DMS79 (cell line): ENCODE measurements around the gene RASAL2.
"Not testable (repeated sequence)": the region's sequence is repeated elsewhere in the genome, so short reads cannot be mapped to it uniquely, and the experiment has no call there.

ENCODE experiments used
- DNase-seq: peaks from one replicate; lab custom pipeline; 2025; lab: John Stamatoyannopoulos, UW

Gene RASAL2

DNA sequence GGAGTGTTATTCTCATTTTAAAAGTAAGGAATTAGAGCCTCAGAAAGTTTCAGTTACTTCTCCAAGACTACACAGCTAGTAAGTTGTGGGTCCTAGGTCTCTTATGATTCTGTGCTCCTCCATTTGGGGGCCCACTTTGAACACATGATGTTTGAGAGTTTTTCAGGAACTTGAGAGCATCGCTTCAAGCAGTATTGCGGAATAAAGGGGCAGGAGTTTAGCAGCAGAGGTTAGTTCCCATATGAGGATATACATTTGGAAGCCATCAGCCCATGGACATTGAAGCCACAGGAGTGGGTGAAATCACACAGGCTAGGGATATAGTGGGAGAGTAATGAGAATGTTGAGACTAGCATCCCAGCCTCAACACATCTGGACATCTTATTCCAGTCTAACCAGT lies 143.2 kb downstream of the RASAL2 start:
- DNase-seq, result no peak

DNA sequence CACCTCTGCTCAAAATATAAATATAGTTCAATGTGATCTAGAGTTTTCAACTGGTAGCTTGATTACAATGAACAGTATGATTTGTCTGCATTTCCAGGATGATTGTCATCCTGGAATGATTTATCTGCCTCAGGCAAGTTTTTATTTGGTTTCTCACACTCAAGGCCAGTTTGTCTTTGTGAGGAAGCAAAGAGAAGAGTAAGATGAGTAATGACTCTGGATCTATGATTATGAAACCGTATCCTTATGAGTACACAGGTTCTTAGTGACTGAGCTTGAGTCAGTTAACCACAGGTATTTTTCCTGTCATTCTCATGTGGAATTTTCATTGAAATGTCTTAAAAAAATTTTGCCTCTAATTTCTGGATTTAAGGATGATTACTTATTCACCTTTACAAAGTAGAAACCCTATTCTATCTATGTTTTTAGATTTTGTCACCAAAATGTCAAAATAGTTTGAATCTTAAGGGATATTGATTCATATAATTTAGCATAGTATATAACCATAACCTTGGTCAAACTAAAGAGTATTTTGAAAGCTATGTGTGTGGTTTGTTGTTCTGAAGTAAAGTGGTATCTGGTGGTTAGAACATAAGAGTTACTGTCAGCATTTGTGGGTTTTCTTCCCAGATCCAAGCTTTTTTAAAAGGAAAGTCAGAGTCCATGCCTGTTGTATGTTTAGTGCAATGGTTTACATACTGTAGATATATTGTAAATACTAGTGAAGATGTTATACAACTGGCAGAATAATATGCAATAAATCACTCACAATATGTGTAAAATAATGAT lies 145.0 kb downstream of the RASAL2 start:
- DNase-seq, result no peak

DNA sequence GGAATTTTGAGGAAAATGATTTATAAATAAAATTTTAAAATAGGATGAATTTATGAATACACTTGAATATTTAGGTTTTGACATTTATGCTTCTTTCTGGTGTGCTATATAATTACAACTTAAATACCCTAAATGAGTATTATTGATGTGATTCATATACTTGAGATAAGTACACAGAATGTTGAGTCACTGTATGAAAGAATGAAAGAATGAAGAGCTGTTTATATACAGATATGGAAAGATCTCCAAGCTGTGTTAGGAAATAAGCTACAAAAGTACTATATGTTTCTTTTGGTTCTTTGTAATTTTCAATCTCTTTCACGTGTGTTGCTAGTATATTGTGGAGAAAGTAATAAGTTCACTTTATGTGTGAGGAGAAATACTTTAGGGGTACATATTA lies 147.2 kb downstream of the RASAL2 start:
- no peak for DNase-seq

DNA sequence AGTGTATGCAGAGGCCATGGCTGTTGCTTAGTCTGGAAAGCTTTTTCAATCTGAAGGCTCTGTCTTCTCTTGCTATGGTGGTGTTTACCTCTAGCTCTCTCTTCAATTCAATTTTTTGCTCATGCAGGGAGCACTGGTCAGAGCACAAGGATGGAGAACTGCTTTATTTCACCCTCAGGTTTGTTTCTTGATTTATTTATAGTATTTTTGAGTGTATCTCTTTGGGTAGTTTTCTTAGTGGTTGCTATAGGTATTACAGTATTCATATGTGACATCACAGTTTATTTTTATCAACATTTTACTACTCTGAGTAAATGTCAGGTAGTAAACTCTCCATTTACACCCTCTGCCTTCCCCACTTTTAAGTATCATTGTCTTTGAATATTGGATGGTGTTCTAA lies 147.9 kb downstream of the RASAL2 start:
- no peak for DNase-seq

DNA sequence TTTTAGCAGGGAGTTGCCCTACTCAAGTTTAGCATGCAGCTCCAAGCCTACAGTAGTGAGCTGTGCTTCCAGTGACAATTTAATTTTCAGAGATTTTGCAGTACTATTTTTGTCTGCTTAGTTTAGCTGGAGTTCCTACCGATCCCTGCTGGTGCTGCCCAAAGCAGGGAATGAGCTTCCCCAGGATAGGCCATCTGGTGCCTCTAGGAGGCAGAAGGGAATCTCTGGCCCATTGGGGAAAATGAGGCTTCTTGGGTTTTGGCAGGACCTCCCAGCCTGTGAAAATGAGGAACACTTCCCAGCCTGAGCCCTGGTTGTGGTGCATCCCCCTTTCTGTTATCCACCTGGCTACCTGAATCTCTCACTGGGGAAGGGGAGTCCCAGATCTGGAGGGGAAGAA lies 149.2 kb downstream of the RASAL2 start:
- DNase-seq, result no peak

DNA sequence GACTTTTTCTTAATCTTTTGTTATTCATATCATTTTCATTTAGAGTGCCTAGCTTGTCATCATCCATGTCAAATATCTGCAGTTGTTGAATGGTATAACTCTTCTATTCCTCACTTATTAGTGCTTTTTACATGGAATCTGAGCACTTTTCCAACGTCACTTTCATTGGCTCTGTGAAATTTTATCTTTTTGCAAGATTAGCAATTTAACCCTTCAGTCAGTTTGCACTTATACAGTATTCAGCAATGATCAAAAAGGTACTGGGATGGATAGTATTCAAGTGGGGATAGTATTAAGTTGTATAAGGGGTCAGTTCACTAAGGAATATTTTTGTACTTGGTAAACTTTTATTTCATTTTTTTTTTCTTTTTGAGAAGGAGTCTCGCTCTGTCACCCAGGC lies 150.0 kb downstream of the RASAL2 start:
- DNase-seq, result no peak

DNA sequence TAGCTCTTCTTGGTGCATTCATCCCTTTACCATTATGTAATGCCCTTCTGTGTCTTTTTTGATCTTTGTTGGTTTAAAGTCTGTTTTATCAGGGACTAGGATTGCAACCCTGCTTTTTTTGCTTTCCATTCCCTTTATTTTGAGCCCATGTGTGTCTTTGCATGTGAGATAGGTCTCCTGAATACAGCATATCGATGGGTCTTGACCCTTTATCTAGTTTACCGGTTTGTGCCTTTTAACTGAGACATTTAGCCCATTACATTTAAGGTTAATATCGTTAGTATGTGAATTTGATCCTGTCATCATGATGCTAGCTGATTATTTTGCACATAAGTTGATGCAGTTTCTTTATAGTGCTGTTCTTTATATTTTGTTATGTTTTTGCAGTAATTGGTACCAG lies 154.4 kb downstream of the RASAL2 start:
- not testable (repeated sequence) for DNase-seq

DNA sequence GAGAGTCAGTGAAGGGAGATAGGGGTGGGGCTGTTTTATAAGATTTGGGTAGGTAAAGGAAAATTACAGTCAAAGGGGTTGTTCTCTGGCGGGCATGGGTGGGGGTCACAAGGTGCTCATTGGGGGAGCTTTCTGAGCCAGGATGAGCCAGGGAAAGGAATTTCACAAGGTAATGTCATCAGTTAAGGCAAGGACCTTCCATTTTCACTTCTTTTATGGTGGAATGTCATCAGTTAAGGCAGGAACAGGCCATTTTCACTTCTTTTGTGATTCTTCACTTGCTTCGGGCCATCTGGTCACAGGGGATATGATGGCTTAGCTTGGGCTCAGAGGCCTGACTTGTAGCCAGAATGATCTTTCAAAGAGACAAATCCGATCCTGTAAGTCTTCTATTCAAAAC lies 159.7 kb downstream of the RASAL2 start:
- not testable (repeated sequence) for DNase-seq

DNA sequence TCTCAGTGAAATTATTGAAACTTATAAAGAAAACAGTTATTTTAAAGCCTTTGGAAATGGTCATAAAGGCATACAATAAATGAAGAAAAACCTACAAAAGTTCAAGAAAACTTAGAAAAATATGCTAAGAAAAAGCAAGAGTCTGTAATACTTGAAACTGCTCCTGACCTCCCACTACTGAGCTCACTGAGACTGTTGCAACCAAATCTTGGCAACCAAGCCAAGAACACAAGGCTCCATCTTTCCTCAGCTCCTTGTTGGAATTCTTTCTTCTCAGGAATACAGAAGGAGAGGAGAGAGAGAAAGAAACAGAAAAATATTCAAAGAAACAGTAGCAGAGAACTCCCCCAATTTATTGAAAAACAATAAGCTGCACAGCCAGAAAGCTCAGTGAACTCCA lies 160.5 kb downstream of the RASAL2 start:
- DNase-seq, result no peak

DNA sequence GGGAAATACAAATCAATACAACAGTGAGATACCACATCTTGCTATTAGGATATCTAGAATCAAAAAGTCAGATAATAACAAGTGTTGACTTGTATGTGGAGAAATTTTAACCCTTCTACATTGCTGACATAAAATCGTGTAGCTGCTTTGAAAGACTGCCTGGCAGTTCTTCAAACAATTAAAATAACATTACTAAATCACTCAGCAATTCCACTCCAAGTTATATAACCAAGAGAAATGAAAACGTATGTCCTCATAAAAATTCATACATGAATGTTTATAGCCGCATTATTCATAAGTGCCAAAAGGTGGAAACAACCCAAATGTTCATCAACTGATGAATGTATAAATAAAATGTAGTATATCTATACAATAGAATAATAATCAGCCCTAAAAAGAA lies 164.6 kb downstream of the RASAL2 start:
- no peak for DNase-seq

DNA sequence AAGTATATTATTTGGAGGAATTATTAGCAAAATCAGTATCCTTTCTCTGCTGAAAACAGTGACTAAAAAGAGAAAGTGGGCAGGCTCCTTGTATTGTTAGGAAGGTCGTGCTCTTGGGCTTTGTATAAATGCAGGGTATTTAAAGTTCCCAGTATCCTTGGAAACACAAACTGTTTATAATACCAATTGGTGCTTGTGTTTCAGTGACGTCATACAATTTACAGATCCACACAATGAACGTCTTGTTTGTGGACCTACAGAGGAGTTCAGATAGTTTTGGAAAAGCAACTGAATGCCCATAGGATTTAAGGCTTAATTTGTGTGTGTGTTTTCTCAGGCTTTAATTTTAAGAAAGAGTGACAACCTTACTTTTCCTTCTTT lies 168.2 kb downstream of the RASAL2 start:
- no peak for DNase-seq

DNA sequence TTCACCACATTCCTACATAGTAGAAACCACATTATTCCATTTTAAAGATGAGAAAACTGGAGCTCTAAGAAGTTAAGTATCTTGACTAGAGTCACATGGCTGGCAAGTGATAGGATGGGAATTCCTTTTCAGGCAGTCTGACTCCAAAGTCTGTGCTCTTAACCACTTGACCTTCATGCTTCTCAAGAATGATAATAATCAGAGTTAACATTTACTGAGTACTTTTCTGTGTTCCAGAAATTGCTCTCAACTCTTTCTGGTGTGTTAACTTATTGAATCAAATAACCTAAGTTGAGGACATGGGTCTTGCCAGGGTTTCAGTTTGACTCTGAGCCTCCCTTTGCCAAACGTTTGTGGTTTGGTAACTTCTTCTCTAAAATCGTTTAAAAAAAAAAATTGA lies 169.4 kb downstream of the RASAL2 start:
- DNase-seq, result no peak

DNA sequence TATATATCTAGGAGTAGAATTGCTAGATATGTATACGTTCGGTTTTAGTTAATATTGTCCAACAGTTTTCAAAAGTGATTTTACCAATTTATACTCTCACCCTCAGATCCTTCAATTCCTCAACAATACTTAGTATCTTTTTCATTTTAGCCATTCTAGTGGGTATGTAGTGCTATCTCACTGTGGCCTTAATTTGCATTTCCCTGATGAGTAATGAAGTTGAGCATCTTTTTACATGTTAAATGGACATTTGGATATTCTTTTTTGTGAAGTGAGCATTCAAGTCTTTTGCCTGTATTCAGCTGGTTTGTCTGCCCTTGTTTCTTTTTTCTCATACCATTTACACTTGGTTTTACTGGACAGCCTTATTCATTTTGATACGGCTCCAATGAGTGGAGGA lies 172.2 kb downstream of the RASAL2 start:
- DNase-seq, result no peak

DNA sequence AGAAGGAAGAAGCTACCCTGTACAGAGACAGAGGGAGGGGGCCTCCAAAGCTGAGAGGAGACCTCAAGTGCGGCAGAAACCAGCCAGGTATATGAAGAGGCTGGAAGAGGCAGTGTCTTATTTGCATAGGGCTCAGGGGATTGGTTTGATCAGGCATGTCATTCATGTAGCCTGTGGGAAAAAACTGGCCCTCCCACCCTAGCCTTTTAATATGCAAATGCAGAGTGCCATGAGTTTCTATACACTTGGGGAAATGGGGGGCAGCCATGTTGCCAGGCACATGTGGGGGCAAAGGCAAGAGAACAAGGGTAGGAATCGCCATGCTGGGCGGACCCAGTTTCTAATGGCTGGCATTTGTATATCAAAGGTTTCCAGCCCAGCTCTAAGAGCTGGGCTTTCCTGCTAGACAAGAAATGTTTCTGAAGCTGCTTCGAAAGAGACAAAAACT lies 172.7 kb downstream of the RASAL2 start:
- no peak for DNase-seq

DNA sequence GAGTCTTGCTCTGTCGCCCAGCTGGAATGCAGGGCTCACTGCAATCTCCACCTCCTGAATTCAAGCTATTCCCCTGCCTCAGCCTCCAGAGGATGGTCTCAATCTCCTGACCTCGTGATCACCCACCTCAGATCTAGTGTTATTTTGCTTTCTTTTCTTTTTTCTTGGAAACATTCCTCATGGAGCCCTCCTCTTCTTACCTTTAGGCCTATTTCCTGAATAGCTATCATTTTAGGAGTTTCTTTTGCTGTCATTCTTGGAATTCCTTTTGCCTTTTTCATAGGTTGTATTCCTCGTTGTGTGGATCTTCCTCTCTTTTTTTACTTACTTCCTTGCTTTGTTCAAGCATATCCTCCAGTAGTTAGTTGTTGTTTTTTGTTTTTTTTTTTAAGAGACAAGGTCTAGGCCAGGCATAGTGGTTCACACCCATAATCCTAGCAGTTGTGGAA lies 173.8 kb downstream of the RASAL2 start:
- DNase-seq, result no peak

DNA sequence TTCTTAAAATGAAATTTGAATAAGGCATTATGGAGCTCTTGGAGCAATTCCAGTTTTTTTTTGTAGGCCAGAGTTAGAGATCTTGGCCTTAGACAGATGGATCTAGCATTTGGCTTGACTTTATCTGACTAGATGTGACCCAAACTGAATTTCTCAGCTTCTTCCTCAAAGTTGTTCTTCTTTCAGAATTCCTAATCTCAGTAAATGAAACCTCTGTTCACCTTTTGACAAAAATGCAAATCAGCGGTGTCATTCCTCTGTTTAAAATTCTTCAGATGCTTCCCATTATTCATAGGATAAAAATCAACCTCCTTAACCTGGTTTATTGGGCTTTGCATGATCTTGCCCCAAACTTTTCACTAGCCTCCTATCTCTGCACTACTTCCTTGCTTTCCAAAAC lies 177.6 kb downstream of the RASAL2 start:
- DNase-seq, result no peak

DNA sequence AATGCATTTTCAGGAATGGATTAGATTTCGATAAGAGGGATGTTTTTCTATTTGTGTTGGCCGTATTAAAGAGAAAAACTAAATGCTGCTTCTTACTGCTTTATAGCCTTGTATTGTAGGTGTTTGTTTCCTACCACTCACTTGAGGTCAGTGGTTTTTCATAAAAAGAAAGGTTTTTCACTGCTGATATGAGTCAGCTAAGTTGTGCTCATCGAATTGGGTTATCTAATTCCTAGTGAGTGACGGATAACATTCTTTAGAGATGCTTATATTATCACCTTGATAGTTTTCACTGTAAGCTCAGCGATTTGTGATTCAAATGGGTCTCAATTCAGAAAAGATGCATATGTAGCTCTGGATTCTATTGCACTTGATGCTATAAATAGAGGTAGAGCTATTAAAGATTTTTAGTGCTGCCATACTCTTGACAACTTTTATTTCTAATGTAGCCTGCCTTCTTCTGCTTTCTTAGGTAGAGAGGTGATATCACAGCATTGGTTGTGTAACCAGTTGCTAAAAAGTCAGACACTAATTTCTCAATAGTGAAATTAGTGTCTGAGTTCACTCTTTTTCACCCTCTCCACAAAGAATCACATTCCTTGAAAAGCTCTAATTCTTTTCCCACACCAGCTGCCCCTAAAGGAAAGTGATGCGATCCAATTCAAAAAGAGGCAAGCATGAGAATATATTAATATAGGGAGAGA lies 180.0 kb downstream of the RASAL2 start:
- no peak for DNase-seq

DNA sequence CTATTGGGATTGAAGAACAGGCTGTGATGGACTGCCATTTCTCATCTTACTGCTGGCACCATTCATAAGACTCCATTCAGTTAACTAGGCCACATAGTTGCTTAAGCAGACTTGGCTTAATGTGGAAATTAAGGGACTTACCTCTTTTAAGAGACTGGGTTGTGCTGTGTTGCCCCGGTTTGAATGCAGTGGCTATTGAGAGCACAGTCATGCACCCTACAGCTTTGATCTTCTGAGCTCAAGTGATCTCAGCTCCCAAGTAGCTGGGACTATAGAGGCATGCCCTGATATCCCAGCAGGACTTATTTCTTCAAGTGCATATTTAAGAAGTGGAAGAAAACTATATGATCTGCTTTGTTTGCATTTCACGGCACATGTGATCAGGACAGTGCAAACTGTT lies 181.1 kb downstream of the RASAL2 start:
- DNase-seq, result no peak

DNA sequence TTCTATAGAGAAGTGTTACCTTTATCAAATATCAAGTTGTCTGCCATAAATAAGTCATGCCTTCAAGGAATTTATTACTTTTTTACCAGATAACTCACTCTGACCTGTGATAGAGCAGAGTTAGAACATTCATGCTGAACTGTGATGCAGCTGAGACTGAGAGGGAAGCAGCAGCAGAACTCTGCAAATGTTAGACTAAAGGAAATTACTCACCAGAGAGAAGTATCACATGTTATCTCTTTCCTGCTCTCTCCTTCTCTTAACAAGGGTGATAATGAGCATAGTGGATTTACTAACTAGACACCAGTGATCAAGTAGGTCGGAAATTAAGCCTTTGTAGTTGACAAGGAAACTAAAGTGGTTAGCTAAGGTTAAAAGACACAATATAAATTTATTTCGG lies 181.6 kb downstream of the RASAL2 start:
- no peak for DNase-seq

DNA sequence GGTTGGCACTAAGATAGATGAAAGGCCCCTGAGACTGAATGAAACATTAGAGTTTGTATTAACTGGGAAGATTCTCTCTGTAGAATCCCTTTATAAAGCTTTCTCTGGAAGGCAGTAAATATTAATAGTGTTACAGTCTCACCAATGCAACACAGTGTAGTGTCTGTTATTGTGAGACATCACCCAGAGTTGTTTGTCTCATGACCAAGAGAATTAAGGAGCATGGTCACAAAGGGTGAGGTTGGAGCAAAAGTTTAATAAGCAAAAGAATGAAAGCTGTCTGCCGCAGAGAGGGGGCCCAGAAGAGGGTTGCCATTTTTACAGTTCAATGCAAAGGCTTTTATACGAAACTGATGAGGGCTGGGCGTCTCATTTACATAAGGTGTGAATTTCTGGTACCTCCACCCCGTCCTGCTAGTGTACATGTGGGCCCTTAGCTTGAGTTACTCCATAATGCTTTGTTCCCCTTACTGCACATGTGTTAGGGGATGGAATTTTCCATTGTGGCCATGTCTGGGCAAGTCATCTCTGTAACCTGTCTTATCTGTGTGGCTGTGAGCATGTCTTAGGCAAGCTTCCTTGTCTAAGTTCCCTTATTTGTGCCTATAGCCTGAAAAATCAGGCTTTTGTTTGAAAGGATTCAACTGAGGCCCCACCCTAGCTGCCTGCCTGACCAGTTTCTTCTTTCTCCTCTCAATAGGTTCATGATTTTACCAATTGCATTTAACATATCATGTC lies 184.1 kb downstream of the RASAL2 start:
- no peak for DNase-seq

DNA sequence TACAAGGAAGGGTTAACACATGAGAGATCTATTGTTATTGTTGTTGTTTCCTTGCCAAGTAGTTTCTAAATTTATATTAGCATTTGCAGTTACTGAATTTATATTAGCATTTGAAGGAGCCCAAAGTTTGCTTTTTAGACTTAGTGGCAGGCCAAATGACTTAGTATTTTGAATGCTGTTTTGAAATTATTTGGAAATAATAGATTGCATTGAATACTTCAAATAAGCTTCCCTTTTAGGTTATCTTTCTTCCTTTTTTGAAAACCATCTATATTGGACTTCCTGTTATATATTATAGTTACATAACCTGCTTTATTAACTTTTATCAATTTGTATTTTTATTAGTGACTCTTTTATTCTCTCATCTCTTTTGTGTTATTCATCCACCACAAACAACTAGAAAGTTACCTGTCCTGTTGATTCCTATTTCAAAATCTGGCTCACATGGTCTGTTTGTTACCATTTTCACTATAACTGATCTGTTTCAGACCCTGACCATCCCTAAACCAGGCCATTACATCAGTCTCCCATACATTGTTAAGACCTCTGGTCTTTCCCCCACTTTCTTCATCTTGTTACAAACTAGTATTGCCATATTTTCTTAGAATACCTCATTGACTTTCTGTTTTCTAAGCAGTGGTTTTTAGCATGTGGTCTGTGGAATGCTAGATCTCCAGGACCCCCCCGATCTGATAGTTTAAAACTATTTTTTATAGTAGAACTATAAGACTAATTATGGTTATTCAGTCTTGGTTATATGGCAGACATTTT lies 185.2 kb downstream of the RASAL2 start:
- DNase-seq, result no peak

DNA sequence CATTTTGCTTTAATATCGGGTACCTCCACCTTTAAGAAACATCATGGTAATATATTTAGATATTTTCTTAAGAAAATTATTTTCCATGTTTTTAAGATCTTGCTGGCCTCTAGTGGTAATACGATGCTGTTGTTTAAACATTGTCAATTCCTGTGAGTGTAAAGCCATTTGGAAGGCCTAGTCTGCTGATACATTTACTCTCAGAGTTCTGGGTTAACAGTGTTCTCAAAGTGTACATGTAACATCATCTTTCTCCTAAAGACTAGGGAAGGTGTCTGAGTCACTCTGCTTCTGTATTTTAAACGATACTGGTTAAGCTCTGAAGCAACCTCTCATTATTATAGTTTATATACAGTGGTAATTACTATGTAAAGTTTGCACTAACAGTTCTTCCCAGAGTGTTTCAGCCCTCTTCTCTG lies 189.1 kb downstream of the RASAL2 start:
- no peak for DNase-seq
